Upper lobe of left lung (tissue), 6 donors: ENCODE measurements around the gene BSCL2. TPM values are rescaled to one million over a fixed set of nuclear protein-coding genes. Genes with fewer than 3 reads are reported as not detected.
"Not testable (repeated sequence)": the region's sequence is repeated elsewhere in the genome, so short reads cannot be mapped to it uniquely, and the experiment has no call there.

Experiments
- ATAC-seq, 2 donors: fragments of 200-7000 bp; cut with Tn5 transposase; one replicate each; pipeline ENCODE4 v1.9.1; 2022; ENCODE audit warnings: mild to moderate bottlenecking in 2 of 2, moderate library complexity in 2 of 2; ENCODE audit not compliant: low FRiP score in 2 of 2
- DNase-seq, 2 donors: peaks; one replicate each; pipeline ENCODE4 v3.0.0-alpha.2; 2019 to 2020
- H3K27ac ChIP-seq, 4 donors: fragments of 200-600 bp; sonication (generic); one replicate each; pipeline ENCODE4 v1.5.1; 2016 to 2019
- H3K27me3 ChIP-seq, 4 donors: fragments of 200-600 bp; sonication (generic); one replicate each; pipeline ENCODE4 v1.5.1; 2017 to 2019
- H3K36me3 ChIP-seq, 4 donors: fragments of 200-600 bp; sonication (generic); one replicate each; pipeline ENCODE4 v1.5.1; 2016 to 2019
- H3K4me1 ChIP-seq, 4 donors: fragments of 200-600 bp; sonication (generic); one replicate each; pipeline ENCODE4 v1.5.1; 2018 to 2019
- H3K4me3 ChIP-seq, 4 donors: fragments of 200-600 bp; sonication (generic); one replicate each; pipeline ENCODE4 v1.5.1; 2017 to 2019; ENCODE audit warnings: mild to moderate bottlenecking in 2 of 4, moderate library complexity in 1 of 4
- H3K9me3 ChIP-seq, 4 donors: fragments of 200-600 bp; sonication (generic); one replicate each; pipeline ENCODE4 v1.5.1; 2018 to 2019
- CTCF ChIP-seq, 6 experiments: fragments of 450-650 bp in 4 of 6; fragments of 200-600 bp in 2 of 6; sonication (generic) in 2 of 6; IDR thresholded peaks; one replicate each; pipeline ENCODE4 v1.5.1; 2016 to 2019; ENCODE audit warnings: antibody characterized with exemption in 6 of 6
- EP300 ChIP-seq, 4 donors: sonication (generic); formaldehyde crosslinking; IDR thresholded peaks; one replicate each; pipeline ENCODE4 v1.5.1; 2017; ENCODE audit warnings: antibody characterized with exemption in 4 of 4, control low read depth in 2 of 4
- POLR2A ChIP-seq, 4 donors: fragments of 450-650 bp; IDR thresholded peaks; one replicate each; pipeline ENCODE4 v1.5.1; 2016 to 2017; ENCODE audit warnings: antibody characterized with exemption in 4 of 4, mild to moderate bottlenecking in 2 of 4
- POLR2AphosphoS5 ChIP-seq, 2 donors: sonication (generic); formaldehyde crosslinking; IDR thresholded peaks; one replicate each; pipeline ENCODE4 v1.5.1; 2017; ENCODE audit warnings: antibody characterized with exemption in 2 of 2
- WGBS, 2 donors: methylation state at CpG; one replicate each; pipeline ENCODE4 v1.1.5; 2017 to 2018; 5-methylcytosine and 5-hydroxymethylcytosine counted together
- total RNA-seq, 6 donors: library from RNA; depleted of rRNA in 4 of 6; stranded (reverse); fragments of >200 nt in 4 of 6; gene quantifications; one replicate each; pipeline versions ENCODE4 v1.1.0 to v1.2.1, GENCODE V29; 2016 to 2021
- donor health status: DM: no; HTN: no; CAD: no; lungs with moderate emphysema.
- donor health status: DM: no; HTN: yes; CAD: no; lungs with severe emphysema.

BSCL2 gene
- total RNA-seq, 6 donors from 2014 or later, result 75.5 to 198 (median 87.5) TPM

GRCh38 chr11:62677156-62677555 lies 30.1 kb downstream of the BSCL2 start:
- Histone ChIP-seq H3K27me3 (no peaks in the 10 kb centered on the region), H3K4me1 (peaks cover 28 to 56% (median 35%) of the 10 kb centered on the region in 4 donors), H3K27ac (no peak overlapping the region), H3K36me3 (peaks cover 2 to 44% (median 15%) of the 10 kb centered on the region in 4 donors), H3K9me3 (no peaks in the 10 kb centered on the region), H3K4me3 (no peak overlapping the region)
- ATAC-seq (no peak), DNase-seq (no peak)
- 87 to 89% methylated on average over 6 of the region's 6 CpGs for WGBS, 2 donors
- TF ChIP-seq POLR2A (IDR thresholded peaks at IDR 0.05) (no peak), EP300 (IDR thresholded peaks at IDR 0.05) (no peak), CTCF (IDR thresholded peaks at IDR 0.05) (no peak), POLR2AphosphoS5 (IDR thresholded peaks at IDR 0.05) (no peak)

GRCh38 chr11:62676698-62677097 lies 30.5 kb downstream of the BSCL2 start:
- Histone ChIP-seq H3K9me3 (no peaks in the 10 kb centered on the region), H3K4me1 (peaks cover 29 to 58% (median 35%) of the 10 kb centered on the region in 4 donors), H3K27ac (peak overlapping the region in 1 of 4 donors; percentile 11), H3K36me3 (peaks cover 2 to 44% (median 15%) of the 10 kb centered on the region in 4 donors), H3K27me3 (no peaks in the 10 kb centered on the region), H3K4me3 (no peak overlapping the region)
- 54 to 66% methylated on average over 5 to 6 of the region's 6 CpGs for WGBS, 2 donors
- ATAC-seq, result no peak
- no peak for DNase-seq
- TF ChIP-seq POLR2A (IDR thresholded peaks at IDR 0.05) (no peak), POLR2AphosphoS5 (IDR thresholded peaks at IDR 0.05) (no peak), CTCF (IDR thresholded peaks at IDR 0.05) (no peak), EP300 (IDR thresholded peaks at IDR 0.05) (no peak)

GRCh38 chr11:62675415-62675814 lies 31.8 kb downstream of the BSCL2 start:
- H3K9me3 ChIP-seq, H3K4me3 ChIP-seq, ATAC-seq, H3K27ac ChIP-seq, DNase-seq, H3K27me3 ChIP-seq: not testable (repeated sequence)
- 95 to 96% methylated on average over 10 of the region's 10 CpGs for WGBS, 2 donors
- H3K4me1 ChIP-seq, result peaks cover 31 to 58% (median 38%) of the 10 kb centered on the region in 4 donors
- H3K36me3 ChIP-seq, result peaks cover 2 to 44% (median 15%) of the 10 kb centered on the region in 4 donors

GRCh38 chr11:62673196-62673525 lies 34.1 kb downstream of the BSCL2 start:
- Histone ChIP-seq H3K9me3 (no peaks in the 10 kb centered on the region), H3K4me3 (no peak overlapping the region), H3K27me3 (no peaks in the 10 kb centered on the region), H3K4me1 (peaks cover 24 to 50% (median 30%) of the 10 kb centered on the region in 4 donors), H3K36me3 (peaks cover 2 to 44% (median 15%) of the 10 kb centered on the region in 4 donors), H3K27ac (peak overlapping the region in 1 of 4 donors; percentile 84)
- ATAC-seq, result no peak
- no peak for TF ChIP-seq POLR2A (IDR thresholded peaks at IDR 0.05)
- no peak for TF ChIP-seq CTCF (IDR thresholded peaks at IDR 0.05)
- TF ChIP-seq POLR2AphosphoS5 (IDR thresholded peaks at IDR 0.05), result no peak
- TF ChIP-seq EP300 (IDR thresholded peaks at IDR 0.05), result no peak
- DNase-seq, result no peak
- 89 to 91% methylated on average over 2 of the region's 2 CpGs for WGBS, 2 donors

GRCh38 chr11:62671608-62672389 lies 35.4 kb downstream of the BSCL2 start, which contains the start of the genes LBHD1 and UQCC3:
Gene LBHD1, minus strand, starts transcription at chr11:62672267. Its CDS starts 2,236 bp downstream, at chr11:62670031.
Gene UQCC3, plus strand, starts transcription at chr11:62671673. Its CDS starts 73 bp downstream, at chr11:62671746.
- H3K27ac ChIP-seq, result peak within 1 kb of the TSS; percentile 84 to 92 (median 90)
- H3K36me3 ChIP-seq, result peaks cover 3 to 36% (median 11%) of the 10 kb centered on the region in 4 donors
- ATAC-seq (peak; percentile 92 to 93), DNase-seq (peak; percentile 82 to 91)
- H3K27me3 ChIP-seq, result no peaks in the 10 kb centered on the region
- H3K4me3 ChIP-seq, result peak within 1 kb of the TSS; percentile 37 to 89 (median 77)
- H3K9me3 ChIP-seq, result no peaks in the 10 kb centered on the region
- WGBS, 2 donors, result 0% methylated on average over 13 to 54 of the region's 59 CpGs
- peaks cover 26 to 46% (median 33%) of the 10 kb centered on the region in 4 donors for H3K4me1 ChIP-seq
- TF ChIP-seq POLR2AphosphoS5 (IDR thresholded peaks at IDR 0.05) (peak; percentile 30 to 58), POLR2A (IDR thresholded peaks at IDR 0.05) (peak in 3 of 4 donors; percentile 55 to 78 (median 60)), EP300 (IDR thresholded peaks at IDR 0.05) (no peak), CTCF (IDR thresholded peaks at IDR 0.05) (peak in 2 of 6 experiments; percentile 17)
